PC-3 (cell line): ENCODE results near the gene VEGFB.

Source experiments
- EZH2 ChIP-seq: fragments of 300-600 bp; sonication (generic); IDR thresholded peaks from one replicate; pipeline ENCODE4 v1.6.1; 2017; ENCODE audit warnings: antibody characterized with exemption, mild to moderate bottlenecking, low read length; ENCODE audit not compliant: unreplicated experiment
- TF ChIP-seq, protein P1 (sequence below): fragments of 300-600 bp; sonication (generic); conservative IDR thresholded peaks from 2 replicates; pipeline ENCODE4 v1.5.1; 2017; ENCODE audit warnings: antibody characterized with exemption, low read depth, mild to moderate bottlenecking, low read length

DNA sequence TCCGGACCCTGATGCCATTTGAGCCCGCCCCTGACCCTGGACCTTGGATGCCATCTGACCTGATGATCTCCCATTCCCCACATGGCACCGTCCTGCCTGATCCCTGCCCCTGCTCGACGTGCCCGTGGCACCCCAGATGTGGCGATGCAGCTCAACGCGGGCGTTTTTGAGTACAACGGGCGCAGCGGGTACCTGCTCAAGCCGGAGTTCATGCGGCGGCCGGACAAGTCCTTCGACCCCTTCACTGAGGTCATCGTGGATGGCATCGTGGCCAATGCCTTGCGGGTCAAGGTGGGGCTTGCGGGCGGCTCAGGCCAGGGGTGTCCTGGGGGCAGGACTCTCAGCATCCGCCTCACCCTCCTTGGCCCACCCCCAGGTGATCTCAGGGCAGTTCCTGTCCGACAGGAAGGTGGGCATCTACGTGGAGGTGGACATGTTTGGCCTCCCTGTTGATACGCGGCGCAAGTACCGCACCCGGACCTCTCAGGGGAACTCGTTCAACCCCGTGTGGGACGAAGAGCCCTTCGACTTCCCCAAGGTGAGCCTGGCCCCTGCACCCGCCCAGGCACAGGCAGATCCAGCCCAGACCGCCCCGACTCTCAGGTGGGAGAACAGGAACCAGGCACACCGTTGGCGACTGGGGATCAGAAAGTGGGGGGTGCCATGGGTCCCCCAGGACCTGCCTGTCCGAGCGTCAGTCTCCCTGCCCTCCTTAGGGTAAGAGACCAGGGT lies 28.1 kb downstream of the VEGFB start:
- TF ChIP-seq, protein P1, sequence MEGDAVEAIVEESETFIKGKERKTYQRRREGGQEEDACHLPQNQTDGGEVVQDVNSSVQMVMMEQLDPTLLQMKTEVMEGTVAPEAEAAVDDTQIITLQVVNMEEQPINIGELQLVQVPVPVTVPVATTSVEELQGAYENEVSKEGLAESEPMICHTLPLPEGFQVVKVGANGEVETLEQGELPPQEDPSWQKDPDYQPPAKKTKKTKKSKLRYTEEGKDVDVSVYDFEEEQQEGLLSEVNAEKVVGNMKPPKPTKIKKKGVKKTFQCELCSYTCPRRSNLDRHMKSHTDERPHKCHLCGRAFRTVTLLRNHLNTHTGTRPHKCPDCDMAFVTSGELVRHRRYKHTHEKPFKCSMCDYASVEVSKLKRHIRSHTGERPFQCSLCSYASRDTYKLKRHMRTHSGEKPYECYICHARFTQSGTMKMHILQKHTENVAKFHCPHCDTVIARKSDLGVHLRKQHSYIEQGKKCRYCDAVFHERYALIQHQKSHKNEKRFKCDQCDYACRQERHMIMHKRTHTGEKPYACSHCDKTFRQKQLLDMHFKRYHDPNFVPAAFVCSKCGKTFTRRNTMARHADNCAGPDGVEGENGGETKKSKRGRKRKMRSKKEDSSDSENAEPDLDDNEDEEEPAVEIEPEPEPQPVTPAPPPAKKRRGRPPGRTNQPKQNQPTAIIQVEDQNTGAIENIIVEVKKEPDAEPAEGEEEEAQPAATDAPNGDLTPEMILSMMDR: no peak
- no peak for TF ChIP-seq EZH2
